Panc1 (cell line): ENCODE data around the gene NPHP4. TPM values are rescaled to one million over a fixed set of nuclear protein-coding genes. Genes with fewer than 3 reads are reported as not detected.

ENCODE experiments used
- ATAC-seq: fragments of 200-7000 bp; cut with Tn5 transposase; 2 replicates; pipeline ENCODE4 v1.9.1; 2020; ENCODE audit warnings: mild to moderate bottlenecking, moderate library complexity
- BruUV-seq: library from RNA; stranded (reverse); fragments of 400-500 nt; replicated peaks from 2 replicates; lab custom pipeline; 2021; lab: Mats Ljungman, UMichigan
- CTCF ChIA-PET: fragments of 300-600 bp; sonication (Branson Sonifier 250); formaldehyde crosslinking; loops from one replicate; lab custom pipeline; 2022; ENCODE audit warnings: antibody characterized with exemption; lab: Charles Lee
- POLR2A ChIA-PET: fragments of 300-600 bp; sonication (Branson Sonifier 250); formaldehyde crosslinking; loops from one replicate; lab custom pipeline; 2022; ENCODE audit warnings: antibody characterized with exemption; lab: Charles Lee
- DNase-seq: peaks from one replicate; pipeline ENCODE4 v3.0.0-alpha.2; 2010; ENCODE audit warnings: low read depth, low spot score
- H3K27ac ChIP-seq: 2 replicates; pipeline ENCODE4 v1.5.1; 2011; ENCODE audit warnings: mild to moderate bottlenecking, low read length, inconsistent platforms
- H3K27me3 ChIP-seq: fragments of 200-500 bp; sonication (Bioruptor generic); 2 replicates; pipeline ENCODE4 v1.6.0; 2014; ENCODE audit warnings: low read length, inconsistent platforms; ENCODE audit not compliant: control insufficient read depth, insufficient read depth
- H3K36me3 ChIP-seq: fragments of 200-500 bp; sonication (Bioruptor generic); 2 replicates; pipeline ENCODE4 v1.5.1; 2014; ENCODE audit warnings: inconsistent platforms, mild to moderate bottlenecking, low read length, moderate library complexity; ENCODE audit not compliant: control insufficient read depth, insufficient read depth
- H3K4me1 ChIP-seq: 2 replicates; pipeline ENCODE4 v1.5.1; 2011; ENCODE audit warnings: inconsistent platforms, mild to moderate bottlenecking, low read length, moderate library complexity; ENCODE audit not compliant: control insufficient read depth, insufficient read depth
- H3K4me3 ChIP-seq, 2 experiments: 2 replicates each; pipeline ENCODE4 v1.5.1; 2011 to 2012; ENCODE audit warnings: low read depth in 2 of 2, low read length in 2 of 2, mild to moderate bottlenecking in 2 of 2, inconsistent platforms in 1 of 2, moderate library complexity in 1 of 2
- H3K9me3 ChIP-seq: fragments of 200-500 bp; sonication (Bioruptor generic); 2 replicates; pipeline ENCODE4 v1.5.1; 2014; ENCODE audit warnings: low read depth, mild to moderate bottlenecking, inconsistent platforms, low read length, moderate library complexity; ENCODE audit not compliant: control insufficient read depth, insufficient read depth
- POLR2AphosphoS5 ChIP-seq: IDR thresholded peaks from 2 replicates; pipeline ENCODE4 v1.6.1; 2012; ENCODE audit warnings: mild to moderate bottlenecking, low read depth, low read length, moderate library complexity
- SIN3A ChIP-seq: IDR thresholded peaks from 2 replicates; pipeline ENCODE4 v1.6.1; 2012; ENCODE audit warnings: low read depth, mild to moderate bottlenecking, low read length, moderate library complexity, borderline replicate concordance; ENCODE audit not compliant: insufficient read depth
- TCF7L2 ChIP-seq: IDR thresholded peaks from 2 replicates; pipeline ENCODE4 v1.6.1; 2011; ENCODE audit warnings: mild to moderate bottlenecking, low read depth, low read length, inconsistent platforms
- in situ Hi-C: cut with HindIII; loops from 2 replicates; pipeline ENCODE4 v1.10.0; 2016; ENCODE audit warnings: low sequenced_read_pairs, low pct_unique_long_range_greater_than_20kb
- intact Hi-C: fragments of 100-400 bp; cut with micrococcal nuclease; formaldehyde crosslinking; loops from one replicate; pipeline ENCODE4 v1.10.0; 2022; ENCODE audit not compliant: unreplicated experiment
- total RNA-seq: library from RNA; stranded (reverse); gene quantifications from one replicate; pipeline ENCODE4 v1.2.1, GENCODE V29; 2021; ENCODE audit not compliant: unreplicated experiment
- TF ChIP-seq, protein P1 (sequence below): fragments of 450-650 bp; IDR thresholded peaks from 2 replicates; pipeline ENCODE4 v1.5.1; 2017; ENCODE audit warnings: mild to moderate bottlenecking
- TF ChIP-seq, protein P2 (sequence below), 2 experiments: IDR thresholded peaks; 2 replicates each; pipeline ENCODE4 v1.6.1; 2011 to 2012; ENCODE audit warnings: low read depth in 2 of 2, control low read depth in 1 of 2, low read length in 1 of 2, mild to moderate bottlenecking in 1 of 2, moderate library complexity in 1 of 2; ENCODE audit not compliant: insufficient read depth in 1 of 2

Gene NPHP4
- total RNA-seq, 1 experiment from 2014 or later, result 20.1 TPM

DNA sequence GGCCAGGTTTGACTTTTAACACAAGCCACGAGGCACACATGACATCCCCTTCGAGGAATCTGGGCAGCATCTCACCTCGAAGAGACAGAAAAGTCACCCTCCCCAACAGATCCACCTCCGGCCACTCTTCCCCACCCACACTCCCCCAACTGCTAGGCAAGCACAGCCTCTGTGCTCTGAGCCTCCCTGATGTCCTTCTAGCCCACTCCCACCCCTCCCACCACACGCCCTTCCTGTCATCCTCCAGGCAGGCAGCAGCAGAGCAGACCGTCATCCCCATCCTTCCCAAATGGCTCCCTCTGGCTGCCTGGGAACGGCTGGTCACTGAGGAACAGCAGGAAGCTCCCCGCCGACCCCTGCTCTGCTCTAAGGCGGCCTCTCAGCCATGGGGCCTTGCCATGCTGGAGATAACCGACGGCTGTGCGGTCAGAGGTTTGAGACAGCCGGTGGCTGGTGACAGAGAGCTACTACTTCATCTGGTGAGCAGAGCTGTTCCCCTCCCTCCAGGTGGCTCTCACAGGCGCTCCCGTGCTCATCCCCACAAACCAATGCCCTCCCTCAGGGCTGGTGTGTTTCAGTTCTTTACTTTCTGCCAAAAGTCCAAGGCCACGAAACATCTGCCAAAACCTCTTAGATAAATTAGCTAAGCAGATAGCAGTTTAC is 25.6 kb downstream of the NPHP4 start:
- ChIA-PET POLR2A (interaction anchor here (0.6 kb wide), 1 partner anchor 10 kb away, joined by 8 read pairs; no protein-coding TSS in a partner anchor), CTCF (no interaction called here)
- intact Hi-C loops (no loop called here), in situ Hi-C loops (no loop called here)
- BruUV-seq, result no TSS peak
- no peak for TF ChIP-seq POLR2AphosphoS5
- TF ChIP-seq SIN3A, result no peak
- no peak for TF ChIP-seq TCF7L2
- TF ChIP-seq, protein P1, sequence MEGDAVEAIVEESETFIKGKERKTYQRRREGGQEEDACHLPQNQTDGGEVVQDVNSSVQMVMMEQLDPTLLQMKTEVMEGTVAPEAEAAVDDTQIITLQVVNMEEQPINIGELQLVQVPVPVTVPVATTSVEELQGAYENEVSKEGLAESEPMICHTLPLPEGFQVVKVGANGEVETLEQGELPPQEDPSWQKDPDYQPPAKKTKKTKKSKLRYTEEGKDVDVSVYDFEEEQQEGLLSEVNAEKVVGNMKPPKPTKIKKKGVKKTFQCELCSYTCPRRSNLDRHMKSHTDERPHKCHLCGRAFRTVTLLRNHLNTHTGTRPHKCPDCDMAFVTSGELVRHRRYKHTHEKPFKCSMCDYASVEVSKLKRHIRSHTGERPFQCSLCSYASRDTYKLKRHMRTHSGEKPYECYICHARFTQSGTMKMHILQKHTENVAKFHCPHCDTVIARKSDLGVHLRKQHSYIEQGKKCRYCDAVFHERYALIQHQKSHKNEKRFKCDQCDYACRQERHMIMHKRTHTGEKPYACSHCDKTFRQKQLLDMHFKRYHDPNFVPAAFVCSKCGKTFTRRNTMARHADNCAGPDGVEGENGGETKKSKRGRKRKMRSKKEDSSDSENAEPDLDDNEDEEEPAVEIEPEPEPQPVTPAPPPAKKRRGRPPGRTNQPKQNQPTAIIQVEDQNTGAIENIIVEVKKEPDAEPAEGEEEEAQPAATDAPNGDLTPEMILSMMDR, result no peak
- TF ChIP-seq, protein P2, sequence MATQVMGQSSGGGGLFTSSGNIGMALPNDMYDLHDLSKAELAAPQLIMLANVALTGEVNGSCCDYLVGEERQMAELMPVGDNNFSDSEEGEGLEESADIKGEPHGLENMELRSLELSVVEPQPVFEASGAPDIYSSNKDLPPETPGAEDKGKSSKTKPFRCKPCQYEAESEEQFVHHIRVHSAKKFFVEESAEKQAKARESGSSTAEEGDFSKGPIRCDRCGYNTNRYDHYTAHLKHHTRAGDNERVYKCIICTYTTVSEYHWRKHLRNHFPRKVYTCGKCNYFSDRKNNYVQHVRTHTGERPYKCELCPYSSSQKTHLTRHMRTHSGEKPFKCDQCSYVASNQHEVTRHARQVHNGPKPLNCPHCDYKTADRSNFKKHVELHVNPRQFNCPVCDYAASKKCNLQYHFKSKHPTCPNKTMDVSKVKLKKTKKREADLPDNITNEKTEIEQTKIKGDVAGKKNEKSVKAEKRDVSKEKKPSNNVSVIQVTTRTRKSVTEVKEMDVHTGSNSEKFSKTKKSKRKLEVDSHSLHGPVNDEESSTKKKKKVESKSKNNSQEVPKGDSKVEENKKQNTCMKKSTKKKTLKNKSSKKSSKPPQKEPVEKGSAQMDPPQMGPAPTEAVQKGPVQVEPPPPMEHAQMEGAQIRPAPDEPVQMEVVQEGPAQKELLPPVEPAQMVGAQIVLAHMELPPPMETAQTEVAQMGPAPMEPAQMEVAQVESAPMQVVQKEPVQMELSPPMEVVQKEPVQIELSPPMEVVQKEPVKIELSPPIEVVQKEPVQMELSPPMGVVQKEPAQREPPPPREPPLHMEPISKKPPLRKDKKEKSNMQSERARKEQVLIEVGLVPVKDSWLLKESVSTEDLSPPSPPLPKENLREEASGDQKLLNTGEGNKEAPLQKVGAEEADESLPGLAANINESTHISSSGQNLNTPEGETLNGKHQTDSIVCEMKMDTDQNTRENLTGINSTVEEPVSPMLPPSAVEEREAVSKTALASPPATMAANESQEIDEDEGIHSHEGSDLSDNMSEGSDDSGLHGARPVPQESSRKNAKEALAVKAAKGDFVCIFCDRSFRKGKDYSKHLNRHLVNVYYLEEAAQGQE (IDR thresholded peaks at IDR 0.05; ENCODE audit: insufficient read depth in 1 of 2, low read depth in 2 of 2, low read length in 1 of 2), result no peak
- Histone ChIP-seq H3K27ac (no peak overlapping the region), H3K4me1 (no peaks in the 10 kb centered on the region), H3K36me3 (no peaks in the 10 kb centered on the region), H3K27me3 (no peaks in the 10 kb centered on the region), H3K9me3 (no peaks in the 10 kb centered on the region), H3K4me3 (no peak overlapping the region)
- ATAC-seq (no peak), DNase-seq (no peak)

DNA sequence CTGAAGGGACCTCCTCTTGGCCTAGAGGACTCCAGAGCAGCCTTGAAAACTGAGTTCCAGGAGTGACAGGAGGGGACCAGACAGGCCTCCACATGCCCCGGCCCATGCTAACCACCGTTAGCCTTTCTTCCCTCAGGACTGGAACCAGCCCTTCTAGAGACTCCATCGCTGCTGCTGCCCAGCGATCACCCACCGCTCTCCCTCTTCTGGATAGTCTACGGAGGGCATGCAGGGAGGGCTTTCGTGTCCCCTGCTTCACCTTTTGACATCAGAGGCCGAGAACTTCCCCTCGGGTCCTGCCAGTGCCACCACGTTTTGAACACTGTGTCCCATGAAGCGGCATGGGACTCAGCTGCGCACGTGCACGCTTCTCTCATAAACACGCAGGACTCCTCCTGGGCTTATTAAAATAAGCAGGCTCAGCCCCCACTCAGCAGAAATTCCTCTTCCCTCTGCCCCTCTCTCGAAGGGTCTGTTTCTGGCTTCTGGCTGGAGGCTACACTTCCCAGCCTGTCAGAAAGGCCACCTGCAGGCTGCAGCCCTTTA is 26.6 kb downstream of the NPHP4 start:
- intact Hi-C loops (no loop called here), in situ Hi-C loops (no loop called here)
- no TSS peak for BruUV-seq
- H3K27ac ChIP-seq, result no peak overlapping the region
- DNase-seq (no peak), ATAC-seq (no peak)
- H3K4me1 ChIP-seq, result no peaks in the 10 kb centered on the region
- no peaks in the 10 kb centered on the region for H3K36me3 ChIP-seq
- H3K27me3 ChIP-seq, result no peaks in the 10 kb centered on the region
- TF ChIP-seq SIN3A, result no peak
- no peak for TF ChIP-seq TCF7L2
- TF ChIP-seq, protein P1, result no peak
- TF ChIP-seq, protein P2 (IDR thresholded peaks at IDR 0.05; ENCODE audit: insufficient read depth in 1 of 2, low read depth in 2 of 2, low read length in 1 of 2), result no peak
- TF ChIP-seq POLR2AphosphoS5, result no peak
- POLR2A ChIA-PET, result no interaction called here
- no peaks in the 10 kb centered on the region for H3K9me3 ChIP-seq
- H3K4me3 ChIP-seq, result no peak overlapping the region
- CTCF ChIA-PET, result no interaction called here
